ENCODE results near the gene MYO1E.

Gene MYO1E

GRCh38 chr15:59124261-59124660 is 248.4 kb downstream of the MYO1E start:
- no peak for DNase-seq (ENCODE audit: low read depth)
- TF ChIP-seq CTCF (IDR thresholded peaks at IDR 0.05; ENCODE audit: low read depth, low read length, missing control alignments): no peak
- no peak overlapping the region for H3K4me3 ChIP-seq (ENCODE audit: low read depth, low read length)

GRCh38 chr15:59120937-59121336 is 251.7 kb downstream of the MYO1E start:
- no peak for DNase-seq (ENCODE audit: low read depth)
- TF ChIP-seq CTCF (IDR thresholded peaks at IDR 0.05; ENCODE audit: low read depth, low read length, missing control alignments): no peak
- no peak overlapping the region for H3K4me3 ChIP-seq (ENCODE audit: low read depth, low read length)

GRCh38 chr15:59119625-59120024 is 253.0 kb downstream of the MYO1E start:
- DNase-seq (ENCODE audit: low read depth): no peak

GRCh38 chr15:59116771-59117170 is 255.9 kb downstream of the MYO1E start:
- no peak for TF ChIP-seq CTCF (IDR thresholded peaks at IDR 0.05; ENCODE audit: low read depth, low read length, missing control alignments)
- no peak for DNase-seq (ENCODE audit: low read depth)
- no peak overlapping the region for H3K4me3 ChIP-seq (ENCODE audit: low read depth, low read length)

More at GRCh38 chr15:59119625-59120024, 253.0 kb downstream of the MYO1E start:
- no peak for TF ChIP-seq CTCF (IDR thresholded peaks at IDR 0.05; ENCODE audit: low read depth, low read length, missing control alignments)
- H3K4me3 ChIP-seq (ENCODE audit: low read depth, low read length): no peak overlapping the region

- DNase-seq (ENCODE audit: low read depth): no peak
- no peak for TF ChIP-seq CTCF (IDR thresholded peaks at IDR 0.05; ENCODE audit: low read depth, low read length, missing control alignments)
- H3K4me3 ChIP-seq (ENCODE audit: low read depth, low read length): no peak overlapping the region
Observed at GRCh38 chr15:59116141-59116540, 256.5 kb downstream of the MYO1E start.

GRCh38 chr15:59115047-59115446 is 257.6 kb downstream of the MYO1E start:
- no peak for DNase-seq (ENCODE audit: low read depth)
- no peak overlapping the region for H3K4me3 ChIP-seq (ENCODE audit: low read depth, low read length)
- no peak for TF ChIP-seq CTCF (IDR thresholded peaks at IDR 0.05; ENCODE audit: low read depth, low read length, missing control alignments)

- no peak for DNase-seq (ENCODE audit: low read depth)
- no peak overlapping the region for H3K4me3 ChIP-seq (ENCODE audit: low read depth, low read length)
- no peak for TF ChIP-seq CTCF (IDR thresholded peaks at IDR 0.05; ENCODE audit: low read depth, low read length, missing control alignments)
Observed at GRCh38 chr15:59111251-59111650, 261.4 kb downstream of the MYO1E start.
